IPS-15b (cell line): Measurements from ENCODE around the gene RGS14.
"Not testable (repeated sequence)": the region's sequence is repeated elsewhere in the genome, so short reads cannot be mapped to it uniquely, and the experiment has no call there.

Experiments used
- H3K27me3 ChIP-seq: one replicate; pipeline ENCODE4 v1.6.1; 2013; ENCODE audit warnings: low read length; ENCODE audit not compliant: control insufficient read depth, insufficient read depth
- H3K36me3 ChIP-seq: one replicate; pipeline ENCODE4 v1.6.1; 2013; ENCODE audit warnings: low read length; ENCODE audit not compliant: control insufficient read depth, insufficient read depth
- H3K4me1 ChIP-seq: one replicate; pipeline ENCODE4 v1.6.1; 2013; ENCODE audit warnings: mild to moderate bottlenecking, low read length; ENCODE audit not compliant: control insufficient read depth, insufficient read depth
- H3K4me3 ChIP-seq: one replicate; pipeline ENCODE4 v1.5.1; 2013; ENCODE audit warnings: low read depth, low read length
- H3K9ac ChIP-seq: one replicate; pipeline ENCODE4 v1.6.1; 2013; ENCODE audit warnings: low read depth, mild to moderate bottlenecking, low read length
- H3K9me3 ChIP-seq: one replicate; pipeline ENCODE4 v1.6.1; 2013; ENCODE audit warnings: mild to moderate bottlenecking, low read length; ENCODE audit not compliant: control insufficient read depth, insufficient read depth

Gene RGS14

GRCh38 chr5:177370488-177371119, 12.9 kb downstream of the RGS14 start:
- no peaks in the 10 kb centered on the region for H3K9me3 ChIP-seq
- H3K27me3 ChIP-seq = peaks cover 12% of the 10 kb centered on the region
- H3K36me3 ChIP-seq = peaks cover 16% of the 10 kb centered on the region
- peaks cover 26% of the 10 kb centered on the region for H3K4me1 ChIP-seq
- peak overlapping the region; percentile 68 for H3K4me3 ChIP-seq
- H3K9ac ChIP-seq = no peak overlapping the region

GRCh38 chr5:177371120-177372033, 13.7 kb downstream of the RGS14 start:
- peak overlapping the region; percentile 68 for H3K4me3 ChIP-seq
- H3K36me3 ChIP-seq = peaks cover 16% of the 10 kb centered on the region
- H3K4me1 ChIP-seq = peaks cover 23% of the 10 kb centered on the region
- H3K9me3 ChIP-seq = no peaks in the 10 kb centered on the region
- H3K9ac ChIP-seq = peak overlapping the region; percentile 81
- H3K27me3 ChIP-seq = peaks cover 12% of the 10 kb centered on the region

GRCh38 chr5:177372034-177372896, 14.5 kb downstream of the RGS14 start:
- Histone ChIP-seq H3K9ac (no peak overlapping the region), H3K36me3 (peaks cover 16% of the 10 kb centered on the region), H3K4me1 (peaks cover 21% of the 10 kb centered on the region), H3K9me3 (no peaks in the 10 kb centered on the region), H3K4me3 (no peak overlapping the region), H3K27me3 (peaks cover 12% of the 10 kb centered on the region)

GRCh38 chr5:177372910-177373309, 15.2 kb downstream of the RGS14 start:
- Histone ChIP-seq H3K36me3 (peaks cover 16% of the 10 kb centered on the region), H3K9me3 (no peaks in the 10 kb centered on the region), H3K27me3 (peaks cover 10% of the 10 kb centered on the region), H3K4me3 (no peak overlapping the region), H3K4me1 (peaks cover 21% of the 10 kb centered on the region), H3K9ac (no peak overlapping the region)

GRCh38 chr5:177373806-177374205, 16.1 kb downstream of the RGS14 start:
- Histone ChIP-seq H3K9ac (no peak overlapping the region), H3K9me3 (no peaks in the 10 kb centered on the region), H3K4me1 (peaks cover 15% of the 10 kb centered on the region), H3K27me3 (peaks cover 1% of the 10 kb centered on the region), H3K4me3 (no peak overlapping the region), H3K36me3 (peaks cover 12% of the 10 kb centered on the region)

GRCh38 chr5:177374211-177374610, 16.5 kb downstream of the RGS14 start:
- H3K9me3 ChIP-seq = no peaks in the 10 kb centered on the region
- no peaks in the 10 kb centered on the region for H3K27me3 ChIP-seq
- H3K4me3 ChIP-seq = no peak overlapping the region
- no peak overlapping the region for H3K9ac ChIP-seq
- peaks cover 13% of the 10 kb centered on the region for H3K4me1 ChIP-seq
- H3K36me3 ChIP-seq = peaks cover 10% of the 10 kb centered on the region

GRCh38 chr5:177375516-177375915, 17.8 kb downstream of the RGS14 start:
- H3K27me3 ChIP-seq, H3K9me3 ChIP-seq, H3K36me3 ChIP-seq, H3K4me1 ChIP-seq, H3K9ac ChIP-seq, H3K4me3 ChIP-seq: not testable (repeated sequence)

- no peak overlapping the region for H3K9ac ChIP-seq
- H3K36me3 ChIP-seq = peaks cover 8% of the 10 kb centered on the region
- no peaks in the 10 kb centered on the region for H3K9me3 ChIP-seq
- no peaks in the 10 kb centered on the region for H3K27me3 ChIP-seq
- H3K4me1 ChIP-seq = peaks cover 7% of the 10 kb centered on the region
- H3K4me3 ChIP-seq = no peak overlapping the region
Observed at GRCh38 chr5:177376107-177376506, 18.4 kb downstream of the RGS14 start.

GRCh38 chr5:177377851-177378776, 20.4 kb downstream of the RGS14 start:
- H3K4me1 ChIP-seq = peaks cover 4% of the 10 kb centered on the region
- no peaks in the 10 kb centered on the region for H3K27me3 ChIP-seq
- no peak overlapping the region for H3K9ac ChIP-seq
- no peaks in the 10 kb centered on the region for H3K36me3 ChIP-seq
- no peaks in the 10 kb centered on the region for H3K9me3 ChIP-seq
- H3K4me3 ChIP-seq = no peak overlapping the region

- Histone ChIP-seq H3K4me3 (no peak overlapping the region), H3K9ac (no peak overlapping the region), H3K4me1 (peaks cover 3% of the 10 kb centered on the region), H3K9me3 (no peaks in the 10 kb centered on the region), H3K36me3 (no peaks in the 10 kb centered on the region), H3K27me3 (no peaks in the 10 kb centered on the region)
Observed at GRCh38 chr5:177378884-177379883, 21.5 kb downstream of the RGS14 start.
